Loucy (cell line): ENCODE results near the gene MLYCD.

Source experiments
- H2AFZ ChIP-seq: fragments of 200-600 bp; sonication (generic); 2 replicates; pipeline ENCODE4 v1.6.0; 2016; ENCODE audit warnings: antibody characterized with exemption, mild to moderate bottlenecking, low read length, moderate library complexity
- H3F3A ChIP-seq: fragments of 200-600 bp; 2 replicates; pipeline ENCODE4 v1.6.0; 2016; ENCODE audit warnings: antibody characterized with exemption, low read depth, mild to moderate bottlenecking
- H3K27me3 ChIP-seq: fragments of 200-600 bp; sonication (generic); 2 replicates; pipeline ENCODE4 v1.6.1; 2014; ENCODE audit warnings: low read length, mild to moderate bottlenecking; ENCODE audit not compliant: insufficient read depth, poor library complexity, severe bottlenecking
- H3K36me3 ChIP-seq: fragments of 200-600 bp; sonication (generic); 2 replicates; pipeline ENCODE4 v1.6.1; 2016; ENCODE audit warnings: low read length; ENCODE audit not compliant: insufficient read depth
- H3K4me1 ChIP-seq: fragments of 200-600 bp; sonication (generic); 2 replicates; pipeline ENCODE4 v1.5.1; 2014; ENCODE audit warnings: low read length, mild to moderate bottlenecking; ENCODE audit not compliant: insufficient read depth, poor library complexity, severe bottlenecking
- H3K4me2 ChIP-seq: fragments of 200-600 bp; sonication (generic); 2 replicates; pipeline ENCODE4 v1.6.0; 2014; ENCODE audit warnings: antibody characterized with exemption, low read length, low read depth, mild to moderate bottlenecking; ENCODE audit not compliant: poor library complexity, severe bottlenecking
- H3K4me3 ChIP-seq: fragments of 200-600 bp; sonication (generic); 2 replicates; pipeline ENCODE4 v1.5.1; 2014; ENCODE audit warnings: low read length, mild to moderate bottlenecking, mixed read lengths; ENCODE audit not compliant: poor library complexity, severe bottlenecking
- H3K79me2 ChIP-seq: fragments of 200-600 bp; sonication (generic); 2 replicates; pipeline ENCODE4 v1.6.1; 2014; ENCODE audit warnings: low read length; ENCODE audit not compliant: insufficient read depth
- H3K9ac ChIP-seq: fragments of 200-600 bp; sonication (generic); 2 replicates; pipeline ENCODE4 v1.6.0; 2014; ENCODE audit warnings: mild to moderate bottlenecking, low read depth, low read length, moderate library complexity; ENCODE audit not compliant: poor library complexity, severe bottlenecking
- H3K9me2 ChIP-seq: fragments of 200-600 bp; sonication (generic); replicated peaks from 2 replicates; pipeline ENCODE4 v1.6.1; 2016; ENCODE audit warnings: low read depth, low read length, mixed read lengths
- H3K9me3 ChIP-seq: fragments of 200-600 bp; sonication (generic); 2 replicates; pipeline ENCODE4 v1.6.1; 2014; ENCODE audit warnings: mild to moderate bottlenecking, antibody characterized with exemption, low read length, low read depth; ENCODE audit not compliant: insufficient read depth
- H4K20me1 ChIP-seq: fragments of 200-600 bp; sonication (generic); 2 replicates; pipeline ENCODE4 v1.6.0; 2014; ENCODE audit warnings: antibody characterized with exemption, low read length, mild to moderate bottlenecking; ENCODE audit not compliant: insufficient read depth, poor library complexity, severe bottlenecking
- CTCF ChIP-seq: fragments of 200-600 bp; sonication (generic); conservative IDR thresholded peaks from 2 replicates; pipeline ENCODE4 v1.5.1; 2014; ENCODE audit warnings: mild to moderate bottlenecking, antibody characterized with exemption, low read length
- EZH2phosphoT487 ChIP-seq: fragments of 200-600 bp; IDR thresholded peaks from 2 replicates; pipeline ENCODE4 v1.6.1; 2018; ENCODE audit warnings: antibody characterized with exemption, mild to moderate bottlenecking, moderate library complexity, borderline replicate concordance

The MLYCD gene

GRCh38 chr16:83862661-83863060 lies 36.3 kb upstream of the MLYCD start:
- no peaks in the 10 kb centered on the region for H3K9me2 ChIP-seq
- no peak overlapping the region for H3K9ac ChIP-seq
- TF ChIP-seq EZH2phosphoT487 (no peak), CTCF (no peak)
- no peaks in the 10 kb centered on the region for H3F3A ChIP-seq
- no peaks in the 10 kb centered on the region for H3K36me3 ChIP-seq
- no peak overlapping the region for H3K4me3 ChIP-seq
- H2AFZ ChIP-seq = no peak overlapping the region
- no peaks in the 10 kb centered on the region for H3K9me3 ChIP-seq
- no peaks in the 10 kb centered on the region for H3K4me1 ChIP-seq
- no peaks in the 10 kb centered on the region for H3K27me3 ChIP-seq
- no peaks in the 10 kb centered on the region for H4K20me1 ChIP-seq
- H3K4me2 ChIP-seq = no peak overlapping the region
- no peaks in the 10 kb centered on the region for H3K79me2 ChIP-seq

GRCh38 chr16:83863682-83864081 lies 35.2 kb upstream of the MLYCD start:
- TF ChIP-seq CTCF = no peak
- no peaks in the 10 kb centered on the region for H4K20me1 ChIP-seq
- H3K9ac ChIP-seq = no peak overlapping the region
- H3K4me1 ChIP-seq = no peaks in the 10 kb centered on the region
- H3F3A ChIP-seq = no peaks in the 10 kb centered on the region
- H3K4me3 ChIP-seq = no peak overlapping the region
- H3K36me3 ChIP-seq = no peaks in the 10 kb centered on the region
- no peaks in the 10 kb centered on the region for H3K9me3 ChIP-seq
- H2AFZ ChIP-seq = no peak overlapping the region
- H3K79me2 ChIP-seq = no peaks in the 10 kb centered on the region
- H3K27me3 ChIP-seq = no peaks in the 10 kb centered on the region
- H3K9me2 ChIP-seq = no peaks in the 10 kb centered on the region
- no peak overlapping the region for H3K4me2 ChIP-seq

GRCh38 chr16:83870830-83871229 lies 28.1 kb upstream of the MLYCD start:
- H3K4me2 ChIP-seq = no peak overlapping the region
- no peaks in the 10 kb centered on the region for H3K27me3 ChIP-seq
- TF ChIP-seq EZH2phosphoT487 = no peak
- no peak for TF ChIP-seq CTCF
- H3K4me1 ChIP-seq = no peaks in the 10 kb centered on the region
- H3K9me3 ChIP-seq = no peaks in the 10 kb centered on the region
- no peak overlapping the region for H3K4me3 ChIP-seq
- H3K79me2 ChIP-seq = no peaks in the 10 kb centered on the region
- H4K20me1 ChIP-seq = no peaks in the 10 kb centered on the region
- no peaks in the 10 kb centered on the region for H3F3A ChIP-seq
- H3K36me3 ChIP-seq = no peaks in the 10 kb centered on the region
- no peaks in the 10 kb centered on the region for H3K9me2 ChIP-seq
- H2AFZ ChIP-seq = no peak overlapping the region
- no peak overlapping the region for H3K9ac ChIP-seq
